Keratinocyte (primary cell): ENCODE data around the gene TFF3. TPM values are rescaled to one million over a fixed set of nuclear protein-coding genes. Genes with fewer than 3 reads are reported as not detected.

ENCODE experiments used
- DNase-seq: peaks from one replicate; pipeline ENCODE4 v3.0.0-alpha.2; 2011; ENCODE audit warnings: low read depth, missing footprints, low spot score
- FAIRE-seq: peaks from 2 replicates; lab custom pipeline; 2011; peaks lifted over from hg19 to GRCh38; lab: Jason Lieb, UNC
- H2AFZ ChIP-seq: 2 replicates; pipeline ENCODE4 v1.6.0; 2012; ENCODE audit warnings: low read length, control low read depth, inconsistent platforms; ENCODE audit not compliant: control insufficient read depth
- H3K27ac ChIP-seq: 2 replicates; pipeline ENCODE4 v1.5.1; 2011; ENCODE audit warnings: low read length; ENCODE audit not compliant: control insufficient read depth, insufficient read depth
- H3K27me3 ChIP-seq: 3 replicates; pipeline ENCODE4 v1.6.0; 2011; ENCODE audit warnings: low read length; ENCODE audit not compliant: control insufficient read depth, insufficient read depth; ENCODE audit errors: extremely low read depth
- H3K36me3 ChIP-seq, 2 experiments: 2 replicates in 1 of 2; 3 replicates in 1 of 2; pipeline ENCODE4 v1.5.1; 2011; ENCODE audit warnings: low read length in 2 of 2, mild to moderate bottlenecking in 1 of 2; ENCODE audit not compliant: control insufficient read depth in 2 of 2, insufficient read depth in 2 of 2; ENCODE audit errors: extremely low read depth in 1 of 2
- H3K4me1 ChIP-seq: 3 replicates; pipeline ENCODE4 v1.5.1; 2011; ENCODE audit warnings: low read length; ENCODE audit not compliant: control insufficient read depth, insufficient read depth; ENCODE audit errors: extremely low read depth
- H3K4me2 ChIP-seq: 3 replicates; pipeline ENCODE4 v1.6.0; 2011; ENCODE audit warnings: low read depth, low read length; ENCODE audit not compliant: control insufficient read depth, insufficient read depth; ENCODE audit errors: extremely low read depth
- H3K4me3 ChIP-seq, 3 experiments: fragments of 200-600 bp in 1 of 3; sonication (generic) in 1 of 3; 2 replicates in 2 of 3; 3 replicates in 1 of 3; pipeline ENCODE4 v1.5.1; 2011 to 2016; ENCODE audit warnings: low read length in 3 of 3, mild to moderate bottlenecking in 3 of 3, control low read depth in 2 of 3, inconsistent platforms in 1 of 3, low read depth in 1 of 3, mixed read lengths in 1 of 3, mixed run types in 1 of 3, moderate library complexity in 1 of 3; ENCODE audit not compliant: control insufficient read depth in 2 of 3, insufficient read depth in 2 of 3; ENCODE audit errors: extremely low read depth in 1 of 3
- H3K79me2 ChIP-seq: 2 replicates; pipeline ENCODE4 v1.6.0; 2012; ENCODE audit warnings: low read length; ENCODE audit not compliant: control insufficient read depth, insufficient read depth
- H3K9ac ChIP-seq: 3 replicates; pipeline ENCODE4 v1.6.0; 2011; ENCODE audit warnings: low read length; ENCODE audit not compliant: control insufficient read depth, insufficient read depth; ENCODE audit errors: extremely low read depth
- H3K9me1 ChIP-seq: 3 replicates; pipeline ENCODE4 v1.6.0; 2011; ENCODE audit warnings: low read length; ENCODE audit not compliant: control insufficient read depth, insufficient read depth; ENCODE audit errors: extremely low read depth
- H3K9me3 ChIP-seq: 2 replicates; pipeline ENCODE4 v1.5.1; 2012; ENCODE audit warnings: low read depth, low read length; ENCODE audit not compliant: control insufficient read depth
- H4K20me1 ChIP-seq: 3 replicates; pipeline ENCODE4 v1.6.0; 2011; ENCODE audit warnings: low read length; ENCODE audit not compliant: control insufficient read depth, insufficient read depth; ENCODE audit errors: extremely low read depth
- EZH2 ChIP-seq: IDR thresholded peaks from one replicate; pipeline ENCODE4 v1.6.1; 2012; ENCODE audit warnings: inconsistent platforms, mild to moderate bottlenecking, low read length, moderate library complexity
- dilution Hi-C: fragments of 300-500 bp; cut with MboI; formaldehyde crosslinking; loops from one replicate; pipeline ENCODE4 v1.7.0; 2020; ENCODE audit warnings: low sequenced_read_pairs; ENCODE audit not compliant: extremely low pct_ligation_motif_present
- polyA plus RNA-seq, 5 experiments: library from polyadenylated mRNA; depleted of rRNA in 3 of 5; stranded (reverse) in 3 of 5; stranded (forward) in 1 of 5; unstranded in 1 of 5; fragments of >200 nt; gene quantifications; 1 replicate in 1 of 5; 2 replicates in 3 of 5; 3 replicates in 1 of 5; pipeline versions ENCODE4 v1.2.1 to v1.2.3, GENCODE V29; 2011 to 2012; ENCODE audit warnings: missing spikeins in 2 of 5, low read depth in 1 of 5, low replicate concordance in 1 of 5
- TF ChIP-seq, protein P1 (sequence below), 3 experiments: IDR thresholded peaks in 1 of 3; conservative IDR thresholded peaks in 1 of 3; optimal IDR thresholded peaks in 1 of 3; 2 replicates in 2 of 3; 3 replicates in 1 of 3; pipeline versions ENCODE3 to v1.5.1; 2011; ENCODE audit warnings: low read length in 3 of 3, mild to moderate bottlenecking in 3 of 3, moderate library complexity in 2 of 3, control low read depth in 1 of 3, inconsistent platforms in 1 of 3; ENCODE audit not compliant: insufficient read depth in 2 of 3; ENCODE audit errors: extremely low read depth in 1 of 3

Gene TFF3
- polyA plus RNA-seq, 1 donor (not counting 4 experiments of a cell fraction or from before 2014, with no cell fraction given) = not detected

DNA sequence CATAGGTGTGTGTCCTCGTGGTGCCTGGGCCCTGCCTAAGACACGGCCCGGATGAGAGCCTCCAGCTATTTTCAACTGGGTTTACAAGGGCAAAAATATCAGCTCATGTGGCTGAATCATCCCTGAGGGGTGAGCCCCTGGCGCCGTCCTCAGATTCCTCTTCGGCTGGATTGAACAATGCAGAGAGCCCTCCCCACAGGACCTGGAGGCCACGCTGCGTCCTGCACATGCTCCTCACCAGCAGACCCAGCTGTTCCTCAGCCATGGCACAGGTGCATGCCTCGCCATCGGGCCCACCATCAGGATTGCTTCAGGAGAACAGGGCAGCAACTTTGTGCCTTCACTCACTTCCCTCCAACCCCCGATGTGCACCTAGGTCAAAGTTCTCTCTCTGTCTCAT lies 35.3 kb downstream of the TFF3 start:
- DNase-seq (no peak), FAIRE-seq (no peak)
- TF ChIP-seq EZH2 = no peak
- TF ChIP-seq, protein P1, sequence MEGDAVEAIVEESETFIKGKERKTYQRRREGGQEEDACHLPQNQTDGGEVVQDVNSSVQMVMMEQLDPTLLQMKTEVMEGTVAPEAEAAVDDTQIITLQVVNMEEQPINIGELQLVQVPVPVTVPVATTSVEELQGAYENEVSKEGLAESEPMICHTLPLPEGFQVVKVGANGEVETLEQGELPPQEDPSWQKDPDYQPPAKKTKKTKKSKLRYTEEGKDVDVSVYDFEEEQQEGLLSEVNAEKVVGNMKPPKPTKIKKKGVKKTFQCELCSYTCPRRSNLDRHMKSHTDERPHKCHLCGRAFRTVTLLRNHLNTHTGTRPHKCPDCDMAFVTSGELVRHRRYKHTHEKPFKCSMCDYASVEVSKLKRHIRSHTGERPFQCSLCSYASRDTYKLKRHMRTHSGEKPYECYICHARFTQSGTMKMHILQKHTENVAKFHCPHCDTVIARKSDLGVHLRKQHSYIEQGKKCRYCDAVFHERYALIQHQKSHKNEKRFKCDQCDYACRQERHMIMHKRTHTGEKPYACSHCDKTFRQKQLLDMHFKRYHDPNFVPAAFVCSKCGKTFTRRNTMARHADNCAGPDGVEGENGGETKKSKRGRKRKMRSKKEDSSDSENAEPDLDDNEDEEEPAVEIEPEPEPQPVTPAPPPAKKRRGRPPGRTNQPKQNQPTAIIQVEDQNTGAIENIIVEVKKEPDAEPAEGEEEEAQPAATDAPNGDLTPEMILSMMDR (optimal IDR thresholded peaks at IDR 0.05 in 1 of 3, IDR thresholded peaks at IDR 0.05 in 1 of 3, conservative IDR thresholded peaks at IDR 0.05 in 1 of 3; ENCODE audit: extremely low read depth in 1 of 3, insufficient read depth in 2 of 3, low read length in 3 of 3) = no peak
- no peaks in the 10 kb centered on the region for H3K36me3 ChIP-seq
- no peaks in the 10 kb centered on the region for H4K20me1 ChIP-seq
- dilution Hi-C loops = no loop called here
- H3K27ac ChIP-seq = no peak overlapping the region
- H3K4me1 ChIP-seq = no peaks in the 10 kb centered on the region
- H3K4me3 ChIP-seq = no peak overlapping the region
- no peaks in the 10 kb centered on the region for H3K9me3 ChIP-seq
- H3K9ac ChIP-seq = no peak overlapping the region
- H3K4me2 ChIP-seq = no peak overlapping the region
- no peak overlapping the region for H2AFZ ChIP-seq
- no peaks in the 10 kb centered on the region for H3K27me3 ChIP-seq
- H3K9me1 ChIP-seq = no peaks in the 10 kb centered on the region
- no peaks in the 10 kb centered on the region for H3K79me2 ChIP-seq

DNA sequence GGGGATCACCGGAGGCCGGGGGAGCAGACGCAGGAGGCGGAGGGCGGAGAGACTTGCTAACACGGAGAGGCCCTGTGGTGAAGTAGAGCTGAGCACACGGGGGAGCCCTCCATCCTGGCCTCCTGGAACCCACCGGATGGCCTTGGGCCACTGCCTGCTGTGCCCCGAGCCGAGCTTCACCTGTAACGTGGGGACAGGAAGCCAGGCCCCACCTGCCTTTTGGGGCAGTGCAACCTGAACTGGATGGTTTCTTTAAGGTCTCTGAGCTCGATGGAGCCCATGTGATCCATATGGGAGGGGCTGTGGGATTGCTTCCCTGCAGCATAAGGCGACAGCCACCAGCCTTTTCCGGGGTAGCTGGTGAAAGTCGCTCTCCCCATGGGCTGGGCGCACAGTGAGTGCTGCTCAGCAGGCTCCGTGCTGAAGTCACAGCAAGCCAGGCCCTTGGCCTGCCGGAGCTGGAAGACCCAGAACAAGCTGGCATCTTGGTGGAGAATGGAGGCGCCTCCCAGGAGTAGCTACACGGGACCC lies 35.8 kb downstream of the TFF3 start:
- dilution Hi-C loops = no loop called here
- no peak for FAIRE-seq

More for the DNA sequence above, 35.8 kb downstream of the TFF3 start:
- H3K9ac ChIP-seq = no peak overlapping the region
- H3K36me3 ChIP-seq = no peaks in the 10 kb centered on the region
- H3K4me1 ChIP-seq = no peaks in the 10 kb centered on the region
- no peak overlapping the region for H3K27ac ChIP-seq
- no peaks in the 10 kb centered on the region for H3K9me1 ChIP-seq
- H3K4me3 ChIP-seq = no peak overlapping the region
- no peak for DNase-seq
- no peaks in the 10 kb centered on the region for H3K27me3 ChIP-seq
- H3K4me2 ChIP-seq = no peak overlapping the region
- no peaks in the 10 kb centered on the region for H3K79me2 ChIP-seq
- H3K9me3 ChIP-seq = no peaks in the 10 kb centered on the region
- H4K20me1 ChIP-seq = no peaks in the 10 kb centered on the region
- H2AFZ ChIP-seq = no peak overlapping the region
- no peak for TF ChIP-seq EZH2
- TF ChIP-seq, protein P1 (optimal IDR thresholded peaks at IDR 0.05 in 1 of 3, IDR thresholded peaks at IDR 0.05 in 1 of 3, conservative IDR thresholded peaks at IDR 0.05 in 1 of 3; ENCODE audit: extremely low read depth in 1 of 3, insufficient read depth in 2 of 3, low read length in 3 of 3) = no peak
